Trophoblast cell (in vitro differentiated cells and primary cell): Measurements from ENCODE around the gene CADM1.

Source experiments
- DNase-seq, 2 donors: peaks; one replicate each; pipeline ENCODE4 v3.0.0-alpha.2; 2016
- H2AFZ ChIP-seq: 2 replicates; pipeline ENCODE4 v1.6.1; 2013; ENCODE audit warnings: low read length, moderate library complexity, mild to moderate bottlenecking; ENCODE audit not compliant: insufficient read depth, poor library complexity
- H2AK5ac ChIP-seq: 2 replicates; pipeline ENCODE4 v1.6.1; 2013; ENCODE audit warnings: mild to moderate bottlenecking, low read length
- H2BK120ac ChIP-seq: 2 replicates; pipeline ENCODE4 v1.6.1; 2013; ENCODE audit warnings: low read length, mild to moderate bottlenecking, moderate library complexity; ENCODE audit not compliant: insufficient read depth, poor library complexity
- H2BK12ac ChIP-seq: 2 replicates; pipeline ENCODE4 v1.6.1; 2013; ENCODE audit warnings: mild to moderate bottlenecking, low read length, moderate library complexity
- H2BK5ac ChIP-seq: 2 replicates; pipeline ENCODE4 v1.6.1; 2013; ENCODE audit warnings: low read length, low read depth, moderate library complexity, mild to moderate bottlenecking; ENCODE audit not compliant: poor library complexity
- H3K14ac ChIP-seq: 2 replicates; pipeline ENCODE4 v1.6.1; 2013; ENCODE audit warnings: mild to moderate bottlenecking, low read length
- H3K18ac ChIP-seq: 2 replicates; pipeline ENCODE4 v1.6.1; 2013; ENCODE audit warnings: mild to moderate bottlenecking, low read length
- H3K23ac ChIP-seq: 2 replicates; pipeline ENCODE4 v1.6.1; 2013; ENCODE audit warnings: low read length
- H3K27ac ChIP-seq: 2 replicates; pipeline ENCODE4 v1.5.1; 2013; ENCODE audit warnings: low read depth, mild to moderate bottlenecking, inconsistent platforms, low read length, moderate library complexity
- H3K27me3 ChIP-seq: 2 replicates; pipeline ENCODE4 v1.6.1; 2013; ENCODE audit warnings: inconsistent platforms, mild to moderate bottlenecking, low read length, moderate library complexity; ENCODE audit not compliant: insufficient read depth
- H3K36me3 ChIP-seq, 2 experiments: 1 replicate in 1 of 2; 2 replicates in 1 of 2; pipeline ENCODE4 v1.6.1; 2013; ENCODE audit warnings: low read length in 2 of 2, mild to moderate bottlenecking in 2 of 2, moderate library complexity in 1 of 2; ENCODE audit not compliant: insufficient read depth in 2 of 2, control insufficient read depth in 1 of 2
- H3K4ac ChIP-seq: 2 replicates; pipeline ENCODE4 v1.6.1; 2013; ENCODE audit warnings: low read depth, mild to moderate bottlenecking, low read length, moderate library complexity
- H3K4me1 ChIP-seq, 2 experiments: 1 replicate in 1 of 2; 2 replicates in 1 of 2; pipeline ENCODE4 v1.6.1; 2013; ENCODE audit warnings: low read length in 2 of 2, mild to moderate bottlenecking in 2 of 2, moderate library complexity in 1 of 2; ENCODE audit not compliant: insufficient read depth in 2 of 2, control insufficient read depth in 1 of 2
- H3K4me2 ChIP-seq: 2 replicates; pipeline ENCODE4 v1.6.1; 2013; ENCODE audit warnings: inconsistent platforms, mild to moderate bottlenecking, low read length, moderate library complexity
- H3K4me3 ChIP-seq: 2 replicates; pipeline ENCODE4 v1.5.1; 2013; ENCODE audit warnings: mild to moderate bottlenecking, low read depth, low read length, inconsistent platforms
- H3K79me1 ChIP-seq: one replicate; pipeline ENCODE4 v1.6.1; 2013; ENCODE audit warnings: low read length
- H3K79me2 ChIP-seq: 2 replicates; pipeline ENCODE4 v1.6.1; 2013; ENCODE audit warnings: low read length, mild to moderate bottlenecking; ENCODE audit not compliant: control insufficient read depth, insufficient read depth, poor library complexity
- H3K9ac ChIP-seq: 2 replicates; pipeline ENCODE4 v1.6.1; 2013; ENCODE audit warnings: mild to moderate bottlenecking, low read length
- H3K9me3 ChIP-seq: 2 replicates; pipeline ENCODE4 v1.6.1; 2013; ENCODE audit warnings: low read depth, mild to moderate bottlenecking, control low read depth, inconsistent platforms, low read length; ENCODE audit not compliant: insufficient read depth
- H4K12ac ChIP-seq: 2 replicates; pipeline ENCODE4 v1.6.1; 2013; ENCODE audit warnings: low read depth, mild to moderate bottlenecking, low read length, moderate library complexity
- H4K8ac ChIP-seq: 2 replicates; pipeline ENCODE4 v1.6.1; 2013; ENCODE audit warnings: low read depth, mild to moderate bottlenecking, low read length, moderate library complexity
- H4K91ac ChIP-seq: one replicate; pipeline ENCODE4 v1.6.1; 2013; ENCODE audit warnings: low read depth, mild to moderate bottlenecking, low read length, moderate library complexity
- WGBS: extraction: QIAGEN DNeasy Blood & Tissue Kit; methylation state at CpG from one replicate; pipeline ENCODE4 v1.1.7; 2013; ENCODE audit warnings: missing lambda C conversion rate; ENCODE audit not compliant: insufficient read length, insufficient coverage; ENCODE audit errors: extremely low coverage; 5-methylcytosine and 5-hydroxymethylcytosine counted together

CADM1 gene

GRCh38 chr11:115439385-115439784, 64.8 kb downstream of the CADM1 start:
- WGBS = no CpG with 5 or more reads among the region's 3 CpGs
- Histone ChIP-seq H4K12ac (no peak overlapping the region), H3K14ac (no peak overlapping the region), H3K4me2 (no peak overlapping the region), H4K91ac (no peak overlapping the region), H3K9ac (no peak overlapping the region), H3K4me3 (no peak overlapping the region), H3K4me1 (no peaks in the 10 kb centered on the region), H3K36me3 (no peaks in the 10 kb centered on the region), H3K27me3 (no peaks in the 10 kb centered on the region), H3K23ac (no peak overlapping the region), H2BK5ac (no peak overlapping the region), H3K4ac (no peak overlapping the region), H3K79me2 (no peaks in the 10 kb centered on the region), H3K79me1 (no peaks in the 10 kb centered on the region), H3K18ac (no peak overlapping the region), H3K27ac (no peak overlapping the region), H2AFZ (no peak overlapping the region), H2BK120ac (no peak overlapping the region), H4K8ac (no peak overlapping the region), H2AK5ac (no peak overlapping the region), H2BK12ac (no peak overlapping the region), H3K9me3 (no peaks in the 10 kb centered on the region)
- DNase-seq = peak in 1 of 2 donors; percentile 14

- WGBS = no CpG with 5 or more reads among the region's 7 CpGs
- no peak overlapping the region for H2AK5ac ChIP-seq
Observed at GRCh38 chr11:115437902-115438575, 66.2 kb downstream of the CADM1 start.

GRCh38 chr11:115430345-115430744, 73.9 kb downstream of the CADM1 start:
- no peak overlapping the region for H2BK5ac ChIP-seq
- H4K12ac ChIP-seq = no peak overlapping the region
- no peak overlapping the region for H2AFZ ChIP-seq
- H2AK5ac ChIP-seq = no peak overlapping the region
- DNase-seq = no peak
- H3K9me3 ChIP-seq = no peaks in the 10 kb centered on the region
- H3K36me3 ChIP-seq = no peaks in the 10 kb centered on the region
- no peak overlapping the region for H4K8ac ChIP-seq
- no peak overlapping the region for H3K4ac ChIP-seq
- no peak overlapping the region for H2BK12ac ChIP-seq
- WGBS = no CpG with 5 or more reads among the region's 1 CpG
- H3K27ac ChIP-seq = no peak overlapping the region
- no peak overlapping the region for H3K18ac ChIP-seq
- no peak overlapping the region for H3K14ac ChIP-seq
- H3K4me3 ChIP-seq = no peak overlapping the region
- no peaks in the 10 kb centered on the region for H3K27me3 ChIP-seq
- H3K4me2 ChIP-seq = no peak overlapping the region
- no peaks in the 10 kb centered on the region for H3K79me2 ChIP-seq
- H4K91ac ChIP-seq = no peak overlapping the region
- no peaks in the 10 kb centered on the region for H3K79me1 ChIP-seq
- no peak overlapping the region for H3K9ac ChIP-seq
- H3K23ac ChIP-seq = no peak overlapping the region
- H2BK120ac ChIP-seq = no peak overlapping the region
- H3K4me1 ChIP-seq = no peaks in the 10 kb centered on the region

More at GRCh38 chr11:115437902-115438575, 66.2 kb downstream of the CADM1 start:
- no peaks in the 10 kb centered on the region for H3K79me2 ChIP-seq
- no peaks in the 10 kb centered on the region for H3K4me1 ChIP-seq
- no peak overlapping the region for H4K8ac ChIP-seq
- DNase-seq = no peak
- H3K9me3 ChIP-seq = no peaks in the 10 kb centered on the region
- H2AFZ ChIP-seq = no peak overlapping the region
- H3K9ac ChIP-seq = no peak overlapping the region
- no peak overlapping the region for H2BK5ac ChIP-seq
- no peaks in the 10 kb centered on the region for H3K79me1 ChIP-seq
- no peak overlapping the region for H4K12ac ChIP-seq
- H3K4me3 ChIP-seq = no peak overlapping the region
- H2BK12ac ChIP-seq = no peak overlapping the region
- no peaks in the 10 kb centered on the region for H3K36me3 ChIP-seq
- H3K27me3 ChIP-seq = no peaks in the 10 kb centered on the region
- H3K23ac ChIP-seq = no peak overlapping the region
- no peak overlapping the region for H4K91ac ChIP-seq
- H3K4me2 ChIP-seq = no peak overlapping the region
- no peak overlapping the region for H2BK120ac ChIP-seq
- no peak overlapping the region for H3K4ac ChIP-seq
- no peak overlapping the region for H3K18ac ChIP-seq
- no peak overlapping the region for H3K27ac ChIP-seq
- H3K14ac ChIP-seq = no peak overlapping the region

GRCh38 chr11:115428306-115428705, 75.9 kb downstream of the CADM1 start:
- Histone ChIP-seq H3K23ac (no peak overlapping the region), H3K36me3 (no peaks in the 10 kb centered on the region), H4K91ac (no peak overlapping the region), H3K14ac (no peak overlapping the region), H3K79me2 (no peaks in the 10 kb centered on the region), H3K9me3 (no peaks in the 10 kb centered on the region), H3K4ac (no peak overlapping the region), H3K9ac (no peak overlapping the region), H3K4me1 (no peaks in the 10 kb centered on the region), H2BK12ac (no peak overlapping the region), H3K27ac (no peak overlapping the region), H4K12ac (no peak overlapping the region), H3K4me2 (no peak overlapping the region), H3K27me3 (no peaks in the 10 kb centered on the region), H2BK5ac (no peak overlapping the region), H3K4me3 (no peak overlapping the region), H2AFZ (no peak overlapping the region), H2AK5ac (no peak overlapping the region), H4K8ac (no peak overlapping the region), H2BK120ac (no peak overlapping the region), H3K18ac (no peak overlapping the region), H3K79me1 (no peaks in the 10 kb centered on the region)
- no peak for DNase-seq
